ENCODE results near the gene OR2A5. TPM values are rescaled to one million over a fixed set of nuclear protein-coding genes. Genes with fewer than 3 reads are reported as not detected.

OR2A5 gene
- polyA plus RNA-seq, 1 donor from 2014 or later, result not detected

DNA sequence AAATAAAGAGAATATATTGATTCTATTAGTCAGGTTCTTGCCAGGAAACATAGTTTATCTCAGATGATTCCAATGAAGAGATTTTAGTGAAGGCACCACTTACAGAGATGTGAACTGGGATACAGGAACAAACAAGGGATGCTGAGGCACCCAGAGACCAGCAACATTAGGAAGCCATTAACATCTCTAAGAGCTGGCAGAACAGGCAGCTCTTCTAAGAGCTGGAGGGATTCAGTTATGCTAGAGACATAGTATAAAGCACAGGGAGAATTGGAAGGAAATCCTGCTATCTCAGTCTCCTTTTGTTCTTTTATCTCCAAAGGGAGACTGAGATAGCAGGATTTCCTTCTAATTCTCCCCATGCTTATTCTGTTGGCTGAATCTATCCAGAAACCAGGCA, 26.6 kb upstream of the OR2A5 start:
- H3K79me2 ChIP-seq (replicated peaks; ENCODE audit: insufficient read depth, low read length), result no peaks in the 10 kb centered on the region
- no peaks in the 10 kb centered on the region for H3K9me3 ChIP-seq (ENCODE audit: low read length)
- H3K36me3 ChIP-seq (ENCODE audit: insufficient read depth, low read length), result no peaks in the 10 kb centered on the region
- H4K20me1 ChIP-seq (ENCODE audit: insufficient read depth), result no peaks in the 10 kb centered on the region
- TF ChIP-seq EZH2 (IDR thresholded peaks at IDR 0.05; ENCODE audit: borderline replicate concordance, insufficient read depth, low read length, poor library complexity, severe bottlenecking) (no peak), RAD21 (conservative IDR thresholded peaks at IDR 0.05) (no peak), TAF1 (IDR thresholded peaks at IDR 0.05; ENCODE audit: low read depth) (no peak)
- no peak overlapping the region for H2AFZ ChIP-seq (ENCODE audit: low read depth, low read length)
- no peaks in the 10 kb centered on the region for H3K9me2 ChIP-seq (ENCODE audit: insufficient read depth, low read length)
- no peak overlapping the region for H3K27ac ChIP-seq (ENCODE audit: low read length)
- H3F3A ChIP-seq (ENCODE audit: insufficient read depth, low read length, poor library complexity, severe bottlenecking), result no peaks in the 10 kb centered on the region
- H3K4me3 ChIP-seq (ENCODE audit: low read length), result no peak overlapping the region
- no peak overlapping the region for H3K9ac ChIP-seq (ENCODE audit: low read length)
- H3K27me3 ChIP-seq (ENCODE audit: insufficient read depth, low read depth, low read length), result no peaks in the 10 kb centered on the region
- no peak overlapping the region for H3K4me2 ChIP-seq (ENCODE audit: low read length)

DNA sequence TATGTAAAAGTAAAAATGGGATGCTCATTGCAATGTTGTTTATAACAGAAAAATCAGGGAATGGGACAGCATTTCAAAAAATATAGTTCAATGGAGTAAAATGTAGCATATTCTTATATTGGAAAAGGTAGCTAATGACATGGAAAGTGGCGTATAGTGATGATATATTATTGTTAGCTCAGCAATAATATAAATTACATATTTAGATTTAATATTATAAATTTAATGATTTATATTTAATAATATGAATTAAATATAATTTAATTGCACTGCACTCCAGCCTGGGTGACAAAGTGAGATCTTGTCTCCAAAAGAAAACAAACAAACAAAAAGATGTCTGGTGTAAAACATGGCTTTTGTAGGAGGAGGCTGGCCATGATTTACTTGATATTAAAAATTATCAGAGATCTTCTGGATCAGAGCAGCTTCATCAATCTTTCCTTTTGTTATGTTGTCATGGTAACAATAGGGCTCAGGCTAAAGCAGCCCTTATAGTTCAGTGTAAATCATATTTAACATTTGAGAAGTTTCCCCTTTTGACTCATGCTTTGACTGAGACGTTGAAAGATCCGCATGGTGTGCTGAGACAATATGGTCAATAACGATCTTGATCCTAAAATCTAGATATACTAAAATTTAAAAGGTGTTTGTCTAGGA, 25.4 kb upstream of the OR2A5 start:
- no peak overlapping the region for H3K9ac ChIP-seq (ENCODE audit: low read length)
- H3K9me2 ChIP-seq (ENCODE audit: insufficient read depth, low read length), result no peaks in the 10 kb centered on the region
- no peaks in the 10 kb centered on the region for H3F3A ChIP-seq (ENCODE audit: insufficient read depth, low read length, poor library complexity, severe bottlenecking)
- H3K9me3 ChIP-seq (ENCODE audit: low read length), result no peaks in the 10 kb centered on the region
- no peaks in the 10 kb centered on the region for H3K79me2 ChIP-seq (replicated peaks; ENCODE audit: insufficient read depth, low read length)
- no peaks in the 10 kb centered on the region for H3K36me3 ChIP-seq (ENCODE audit: insufficient read depth, low read length)
- no peak for TF ChIP-seq POLR2AphosphoS5 (IDR thresholded peaks at IDR 0.05)
- no peak overlapping the region for H3K4me2 ChIP-seq (ENCODE audit: low read length)
- H3K27ac ChIP-seq (ENCODE audit: low read length), result no peak overlapping the region
- no peak overlapping the region for H3K4me3 ChIP-seq (ENCODE audit: low read length)
- no peaks in the 10 kb centered on the region for H3K27me3 ChIP-seq (ENCODE audit: insufficient read depth, low read depth, low read length)
- H2AFZ ChIP-seq (ENCODE audit: low read depth, low read length), result no peak overlapping the region
- H4K20me1 ChIP-seq (ENCODE audit: insufficient read depth), result no peaks in the 10 kb centered on the region

DNA sequence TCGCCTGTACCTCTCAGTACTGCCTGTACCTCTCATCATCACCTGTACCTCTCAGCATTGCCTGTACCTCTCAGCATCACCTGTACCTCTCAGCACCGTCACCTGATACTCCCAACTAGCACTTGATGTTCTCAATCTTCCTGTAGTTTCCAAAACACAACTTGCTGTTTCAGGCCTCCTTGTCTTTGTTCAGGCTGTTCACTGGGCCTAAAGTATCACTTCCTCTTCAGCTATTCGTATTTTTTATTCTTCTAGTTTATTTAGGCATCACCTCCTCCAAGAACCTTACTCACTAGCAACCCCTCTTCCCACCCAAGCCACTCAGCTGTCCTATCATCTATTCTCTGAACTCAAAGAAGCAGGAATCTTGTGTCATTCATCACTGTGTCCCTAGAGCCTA, 24.5 kb upstream of the OR2A5 start:
- no peaks in the 10 kb centered on the region for H3K27me3 ChIP-seq (ENCODE audit: insufficient read depth, low read depth, low read length)
- no peak overlapping the region for H2AFZ ChIP-seq (ENCODE audit: low read depth, low read length)
- TF ChIP-seq MXI1 (conservative IDR thresholded peaks at IDR 0.05; ENCODE audit: poor library complexity, severe bottlenecking) (no peak), EZH2 (IDR thresholded peaks at IDR 0.05; ENCODE audit: borderline replicate concordance, insufficient read depth, low read length, poor library complexity, severe bottlenecking) (no peak), TAF1 (IDR thresholded peaks at IDR 0.05; ENCODE audit: low read depth) (no peak), POLR2AphosphoS5 (IDR thresholded peaks at IDR 0.05) (no peak), RAD21 (conservative IDR thresholded peaks at IDR 0.05) (no peak), SMC3 (conservative IDR thresholded peaks at IDR 0.05; ENCODE audit: poor library complexity) (no peak), EP300 (conservative IDR thresholded peaks at IDR 0.05; ENCODE audit: poor library complexity, severe bottlenecking) (no peak)
- TF ChIP-seq, protein P1, sequence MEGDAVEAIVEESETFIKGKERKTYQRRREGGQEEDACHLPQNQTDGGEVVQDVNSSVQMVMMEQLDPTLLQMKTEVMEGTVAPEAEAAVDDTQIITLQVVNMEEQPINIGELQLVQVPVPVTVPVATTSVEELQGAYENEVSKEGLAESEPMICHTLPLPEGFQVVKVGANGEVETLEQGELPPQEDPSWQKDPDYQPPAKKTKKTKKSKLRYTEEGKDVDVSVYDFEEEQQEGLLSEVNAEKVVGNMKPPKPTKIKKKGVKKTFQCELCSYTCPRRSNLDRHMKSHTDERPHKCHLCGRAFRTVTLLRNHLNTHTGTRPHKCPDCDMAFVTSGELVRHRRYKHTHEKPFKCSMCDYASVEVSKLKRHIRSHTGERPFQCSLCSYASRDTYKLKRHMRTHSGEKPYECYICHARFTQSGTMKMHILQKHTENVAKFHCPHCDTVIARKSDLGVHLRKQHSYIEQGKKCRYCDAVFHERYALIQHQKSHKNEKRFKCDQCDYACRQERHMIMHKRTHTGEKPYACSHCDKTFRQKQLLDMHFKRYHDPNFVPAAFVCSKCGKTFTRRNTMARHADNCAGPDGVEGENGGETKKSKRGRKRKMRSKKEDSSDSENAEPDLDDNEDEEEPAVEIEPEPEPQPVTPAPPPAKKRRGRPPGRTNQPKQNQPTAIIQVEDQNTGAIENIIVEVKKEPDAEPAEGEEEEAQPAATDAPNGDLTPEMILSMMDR (IDR thresholded peaks at IDR 0.05; ENCODE audit: poor library complexity, severe bottlenecking), result no peak
- TF ChIP-seq, protein P2, sequence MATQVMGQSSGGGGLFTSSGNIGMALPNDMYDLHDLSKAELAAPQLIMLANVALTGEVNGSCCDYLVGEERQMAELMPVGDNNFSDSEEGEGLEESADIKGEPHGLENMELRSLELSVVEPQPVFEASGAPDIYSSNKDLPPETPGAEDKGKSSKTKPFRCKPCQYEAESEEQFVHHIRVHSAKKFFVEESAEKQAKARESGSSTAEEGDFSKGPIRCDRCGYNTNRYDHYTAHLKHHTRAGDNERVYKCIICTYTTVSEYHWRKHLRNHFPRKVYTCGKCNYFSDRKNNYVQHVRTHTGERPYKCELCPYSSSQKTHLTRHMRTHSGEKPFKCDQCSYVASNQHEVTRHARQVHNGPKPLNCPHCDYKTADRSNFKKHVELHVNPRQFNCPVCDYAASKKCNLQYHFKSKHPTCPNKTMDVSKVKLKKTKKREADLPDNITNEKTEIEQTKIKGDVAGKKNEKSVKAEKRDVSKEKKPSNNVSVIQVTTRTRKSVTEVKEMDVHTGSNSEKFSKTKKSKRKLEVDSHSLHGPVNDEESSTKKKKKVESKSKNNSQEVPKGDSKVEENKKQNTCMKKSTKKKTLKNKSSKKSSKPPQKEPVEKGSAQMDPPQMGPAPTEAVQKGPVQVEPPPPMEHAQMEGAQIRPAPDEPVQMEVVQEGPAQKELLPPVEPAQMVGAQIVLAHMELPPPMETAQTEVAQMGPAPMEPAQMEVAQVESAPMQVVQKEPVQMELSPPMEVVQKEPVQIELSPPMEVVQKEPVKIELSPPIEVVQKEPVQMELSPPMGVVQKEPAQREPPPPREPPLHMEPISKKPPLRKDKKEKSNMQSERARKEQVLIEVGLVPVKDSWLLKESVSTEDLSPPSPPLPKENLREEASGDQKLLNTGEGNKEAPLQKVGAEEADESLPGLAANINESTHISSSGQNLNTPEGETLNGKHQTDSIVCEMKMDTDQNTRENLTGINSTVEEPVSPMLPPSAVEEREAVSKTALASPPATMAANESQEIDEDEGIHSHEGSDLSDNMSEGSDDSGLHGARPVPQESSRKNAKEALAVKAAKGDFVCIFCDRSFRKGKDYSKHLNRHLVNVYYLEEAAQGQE (IDR thresholded peaks at IDR 0.05; ENCODE audit: borderline replicate concordance), result no peak
- no peak overlapping the region for H3K27ac ChIP-seq (ENCODE audit: low read length)
- no peaks in the 10 kb centered on the region for H3K9me3 ChIP-seq (ENCODE audit: low read length)
- no peak overlapping the region for H3K9ac ChIP-seq (ENCODE audit: low read length)
- H3K4me2 ChIP-seq (ENCODE audit: low read length), result no peak overlapping the region
- no peaks in the 10 kb centered on the region for H4K20me1 ChIP-seq (ENCODE audit: insufficient read depth)
- H3K36me3 ChIP-seq (ENCODE audit: insufficient read depth, low read length), result no peaks in the 10 kb centered on the region
- H3F3A ChIP-seq (ENCODE audit: insufficient read depth, low read length, poor library complexity, severe bottlenecking), result no peaks in the 10 kb centered on the region
- H3K79me2 ChIP-seq (replicated peaks; ENCODE audit: insufficient read depth, low read length), result no peaks in the 10 kb centered on the region
- H3K9me2 ChIP-seq (ENCODE audit: insufficient read depth, low read length), result no peaks in the 10 kb centered on the region
- no peak overlapping the region for H3K4me3 ChIP-seq (ENCODE audit: low read length)
